22Rv1 (cell line): ENCODE results near the gene TSSK6.

ENCODE experiments used
- ZFX ChIP-seq: fragments of 450-650 bp; IDR thresholded peaks from 2 replicates; pipeline ENCODE4 v1.6.1; 2017; ENCODE audit warnings: antibody characterized with exemption, borderline replicate concordance
- TF ChIP-seq, protein P1 (sequence below): fragments of 450-650 bp; IDR thresholded peaks from 2 replicates; pipeline ENCODE4 v1.5.1; 2017; ENCODE audit warnings: mild to moderate bottlenecking

DNA sequence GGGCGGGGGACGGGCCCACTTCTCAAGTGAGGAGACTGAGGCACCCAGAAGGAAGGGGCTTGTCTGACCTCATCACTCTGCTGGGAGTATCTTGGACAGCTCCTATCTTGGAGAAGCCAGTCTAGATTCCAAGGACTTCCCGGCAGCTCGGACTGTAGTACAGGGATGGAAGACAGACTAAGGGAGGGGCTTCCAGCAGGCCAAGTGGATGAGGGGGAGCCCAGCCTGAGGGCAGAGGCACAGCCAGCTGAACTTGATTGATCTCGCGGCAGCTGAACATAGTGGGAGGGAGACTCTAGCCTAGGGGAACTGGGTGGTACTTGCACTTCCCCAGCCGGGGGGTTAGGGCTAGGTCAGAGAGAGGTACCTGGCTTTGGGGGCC is 23.4 kb upstream of the TSSK6 start:
- TF ChIP-seq, protein P1, sequence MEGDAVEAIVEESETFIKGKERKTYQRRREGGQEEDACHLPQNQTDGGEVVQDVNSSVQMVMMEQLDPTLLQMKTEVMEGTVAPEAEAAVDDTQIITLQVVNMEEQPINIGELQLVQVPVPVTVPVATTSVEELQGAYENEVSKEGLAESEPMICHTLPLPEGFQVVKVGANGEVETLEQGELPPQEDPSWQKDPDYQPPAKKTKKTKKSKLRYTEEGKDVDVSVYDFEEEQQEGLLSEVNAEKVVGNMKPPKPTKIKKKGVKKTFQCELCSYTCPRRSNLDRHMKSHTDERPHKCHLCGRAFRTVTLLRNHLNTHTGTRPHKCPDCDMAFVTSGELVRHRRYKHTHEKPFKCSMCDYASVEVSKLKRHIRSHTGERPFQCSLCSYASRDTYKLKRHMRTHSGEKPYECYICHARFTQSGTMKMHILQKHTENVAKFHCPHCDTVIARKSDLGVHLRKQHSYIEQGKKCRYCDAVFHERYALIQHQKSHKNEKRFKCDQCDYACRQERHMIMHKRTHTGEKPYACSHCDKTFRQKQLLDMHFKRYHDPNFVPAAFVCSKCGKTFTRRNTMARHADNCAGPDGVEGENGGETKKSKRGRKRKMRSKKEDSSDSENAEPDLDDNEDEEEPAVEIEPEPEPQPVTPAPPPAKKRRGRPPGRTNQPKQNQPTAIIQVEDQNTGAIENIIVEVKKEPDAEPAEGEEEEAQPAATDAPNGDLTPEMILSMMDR: no peak
- no peak for TF ChIP-seq ZFX
